ENCODE data around the gene ME3. TPM values are rescaled to one million over a fixed set of nuclear protein-coding genes. Genes with fewer than 3 reads are reported as not detected.

Gene ME3
- total RNA-seq, 6 experiments from 2014 or later: 1.9 to 8.5 (median 4.6) TPM

DNA sequence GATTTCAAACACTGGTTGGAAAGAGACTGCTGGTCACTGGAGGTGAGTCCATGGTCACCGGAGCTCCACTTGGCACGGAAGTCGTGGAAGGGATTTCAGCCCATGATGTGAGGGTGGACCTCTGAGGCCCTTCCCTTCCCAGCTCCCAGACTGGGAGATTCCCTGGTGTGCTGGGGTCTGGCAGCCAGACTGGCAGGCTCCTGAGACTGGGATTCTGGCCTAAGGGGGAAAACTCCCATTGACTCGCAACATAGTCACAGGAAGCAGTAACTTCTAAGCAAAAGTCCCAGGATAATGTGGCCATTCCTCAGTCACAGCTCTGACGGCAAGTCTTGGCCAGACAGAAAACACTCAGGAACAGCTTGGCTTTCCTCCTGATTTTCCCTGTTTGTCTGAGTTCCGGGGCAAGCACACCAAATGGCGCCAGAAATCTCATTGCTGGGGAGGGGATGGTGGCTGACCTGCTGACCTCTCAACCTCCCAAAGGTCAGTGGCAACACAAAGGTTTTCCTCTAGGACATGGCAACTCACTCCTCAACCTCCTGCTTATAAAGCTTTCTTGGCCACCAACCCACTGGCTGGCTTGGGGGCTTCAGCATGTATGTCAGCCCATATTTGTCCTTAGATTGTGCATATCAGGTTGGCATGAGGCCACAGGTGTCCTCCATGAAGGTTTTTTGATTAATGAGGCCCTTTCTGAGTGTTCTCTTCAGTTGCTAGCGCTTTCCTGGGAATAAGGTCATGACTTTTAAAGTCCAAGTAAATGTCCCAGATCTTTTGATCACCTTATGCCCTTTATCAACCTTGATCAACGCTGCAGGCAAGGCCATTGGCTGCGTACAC lies 198.2 kb downstream of the ME3 start:
- 58% methylated on average over 3 of the region's 10 CpGs for WGBS (ENCODE audit: insufficient coverage, low coverage, low lambda C conversion rate, missing lambda C conversion rate)
- TF ChIP-seq POLR2A (IDR thresholded peaks at IDR 0.05): no peak
- TF ChIP-seq, protein P1, sequence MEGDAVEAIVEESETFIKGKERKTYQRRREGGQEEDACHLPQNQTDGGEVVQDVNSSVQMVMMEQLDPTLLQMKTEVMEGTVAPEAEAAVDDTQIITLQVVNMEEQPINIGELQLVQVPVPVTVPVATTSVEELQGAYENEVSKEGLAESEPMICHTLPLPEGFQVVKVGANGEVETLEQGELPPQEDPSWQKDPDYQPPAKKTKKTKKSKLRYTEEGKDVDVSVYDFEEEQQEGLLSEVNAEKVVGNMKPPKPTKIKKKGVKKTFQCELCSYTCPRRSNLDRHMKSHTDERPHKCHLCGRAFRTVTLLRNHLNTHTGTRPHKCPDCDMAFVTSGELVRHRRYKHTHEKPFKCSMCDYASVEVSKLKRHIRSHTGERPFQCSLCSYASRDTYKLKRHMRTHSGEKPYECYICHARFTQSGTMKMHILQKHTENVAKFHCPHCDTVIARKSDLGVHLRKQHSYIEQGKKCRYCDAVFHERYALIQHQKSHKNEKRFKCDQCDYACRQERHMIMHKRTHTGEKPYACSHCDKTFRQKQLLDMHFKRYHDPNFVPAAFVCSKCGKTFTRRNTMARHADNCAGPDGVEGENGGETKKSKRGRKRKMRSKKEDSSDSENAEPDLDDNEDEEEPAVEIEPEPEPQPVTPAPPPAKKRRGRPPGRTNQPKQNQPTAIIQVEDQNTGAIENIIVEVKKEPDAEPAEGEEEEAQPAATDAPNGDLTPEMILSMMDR (IDR thresholded peaks at IDR 0.05): no peak
- H3K4me3 ChIP-seq: no peak overlapping the region
- H3K36me3 ChIP-seq: no peaks in the 10 kb centered on the region
- peaks cover 0 to 5% (median 0%) of the 10 kb centered on the region in 4 donors for H3K4me1 ChIP-seq
- peak overlapping the region in 2 of 3 donors; percentile 20 to 34 for H3K27ac ChIP-seq
- intact Hi-C loops (cut with DNase I): no loop called here
- H3K27me3 ChIP-seq: no peaks in the 10 kb centered on the region
- ATAC-seq: peak; percentile 37 to 59 (median 46)
- no peaks in the 10 kb centered on the region for H3K9me3 ChIP-seq
- DNase-seq: no peak

DNA sequence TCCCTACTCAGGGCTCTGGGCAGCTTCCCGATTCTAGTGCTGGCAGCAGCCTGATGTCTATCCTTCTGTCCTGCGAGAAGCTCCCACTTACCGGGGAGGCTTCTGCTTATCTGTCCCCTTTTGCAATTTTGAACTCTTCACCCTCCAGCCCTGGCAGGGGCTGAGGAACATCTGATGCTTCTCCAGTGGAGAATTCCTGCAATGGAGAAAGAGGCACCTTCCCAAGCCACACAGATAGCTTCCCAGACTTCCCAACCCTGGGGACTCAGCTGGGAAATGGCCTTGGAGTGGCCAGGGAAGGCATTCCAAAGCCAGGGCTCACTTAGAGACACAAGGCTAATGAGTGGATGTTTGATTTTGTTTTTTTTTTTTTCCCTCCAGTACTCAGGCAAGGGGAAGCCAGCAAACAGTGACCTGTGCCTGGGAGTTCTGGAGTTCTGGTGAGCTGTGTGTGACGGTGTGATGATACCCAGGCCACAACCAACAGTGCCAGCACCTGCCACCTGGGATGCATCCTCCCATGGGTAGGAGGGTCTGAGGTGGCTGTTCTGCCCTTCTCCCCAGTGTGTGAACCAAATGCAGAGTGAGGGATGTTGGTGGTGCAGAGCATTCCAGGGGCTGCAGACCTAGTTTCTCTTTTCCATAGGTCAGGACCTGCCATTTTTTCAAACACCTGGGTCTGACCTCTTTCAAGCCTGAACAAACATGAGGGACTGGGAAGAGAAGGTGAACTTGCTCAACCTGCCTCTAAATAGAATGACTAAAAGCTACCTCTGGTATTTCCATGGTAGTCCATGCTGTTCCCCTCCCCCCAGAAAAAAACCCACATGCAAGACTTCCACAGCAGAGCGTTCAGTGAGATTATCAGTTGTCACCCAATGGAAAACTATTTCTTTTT lies 202.7 kb downstream of the ME3 start:
- WGBS (ENCODE audit: insufficient coverage, low coverage, low lambda C conversion rate, missing lambda C conversion rate): 74% methylated on average over 3 of the region's 5 CpGs
- Histone ChIP-seq H3K27me3 (no peaks in the 10 kb centered on the region), H3K9me3 (no peaks in the 10 kb centered on the region), H3K4me3 (no peak overlapping the region), H3K36me3 (no peaks in the 10 kb centered on the region), H3K27ac (no peak overlapping the region), H3K4me1 (no peaks in the 10 kb centered on the region)
- DNase-seq: no peak
- intact Hi-C loops (cut with DNase I): no loop called here
- TF ChIP-seq, protein P1 (IDR thresholded peaks at IDR 0.05): no peak
- no peak for TF ChIP-seq POLR2A (IDR thresholded peaks at IDR 0.05)
- ATAC-seq: peak in 1 of 4 donors; percentile 11

GRCh38 chr11:86468169-86468568 lies 204.2 kb downstream of the ME3 start:
- TF ChIP-seq, protein P1 (IDR thresholded peaks at IDR 0.05): no peak
- no peak for TF ChIP-seq POLR2A (IDR thresholded peaks at IDR 0.05)
- Histone ChIP-seq H3K27me3 (no peaks in the 10 kb centered on the region), H3K27ac (no peak overlapping the region), H3K4me1 (no peaks in the 10 kb centered on the region), H3K9me3 (no peaks in the 10 kb centered on the region), H3K4me3 (no peak overlapping the region), H3K36me3 (no peaks in the 10 kb centered on the region)
- DNase-seq (no peak), ATAC-seq (no peak)
- 91% methylated on average over 1 of the region's 1 CpG for WGBS (ENCODE audit: insufficient coverage, low coverage, low lambda C conversion rate, missing lambda C conversion rate)
- intact Hi-C loops (cut with DNase I): no loop called here

DNA sequence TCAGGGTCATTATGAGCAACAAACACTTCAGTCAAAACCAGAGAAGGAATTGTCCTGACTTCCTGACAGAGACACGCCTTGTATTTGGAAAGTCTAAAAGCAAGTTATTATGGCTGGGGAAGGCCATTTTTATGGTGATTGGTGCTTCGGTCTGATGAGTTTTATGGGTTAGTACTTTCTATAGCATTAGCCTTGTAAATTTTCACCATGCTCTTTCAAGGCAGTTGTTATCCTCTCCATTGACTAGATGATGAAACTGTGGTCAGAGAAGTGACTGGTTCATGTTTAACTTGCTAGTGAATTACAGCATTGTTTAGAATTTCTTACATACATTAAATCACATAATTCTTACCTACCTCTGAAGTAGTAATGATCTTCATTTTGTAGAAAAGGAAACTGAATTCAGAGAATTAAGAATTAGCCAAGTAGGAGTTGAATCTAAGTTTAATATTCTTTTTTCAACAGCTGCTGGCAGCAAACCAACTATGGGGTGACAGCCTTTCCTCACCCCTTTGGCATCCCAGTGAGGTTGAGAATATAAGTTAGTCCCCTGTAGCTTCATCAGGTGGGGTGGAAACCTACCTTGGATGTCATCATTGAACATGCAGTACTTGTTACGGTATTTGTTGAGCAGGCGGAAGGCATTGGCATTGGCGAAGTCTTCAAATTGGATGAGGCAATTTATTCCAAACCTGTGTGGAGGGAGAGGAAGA lies 207.8 kb downstream of the ME3 start:
- no peaks in the 10 kb centered on the region for H3K36me3 ChIP-seq
- TF ChIP-seq, protein P1 (IDR thresholded peaks at IDR 0.05): no peak
- TF ChIP-seq POLR2A (IDR thresholded peaks at IDR 0.05): no peak
- intact Hi-C loops (cut with DNase I): no loop called here
- ATAC-seq (no peak), DNase-seq (no peak)
- H3K4me1 ChIP-seq: no peaks in the 10 kb centered on the region
- H3K27ac ChIP-seq: no peak overlapping the region
- H3K27me3 ChIP-seq: no peaks in the 10 kb centered on the region
- 85% methylated on average over 4 of the region's 5 CpGs for WGBS (ENCODE audit: insufficient coverage, low coverage, low lambda C conversion rate, missing lambda C conversion rate)
- H3K9me3 ChIP-seq: no peaks in the 10 kb centered on the region
- H3K4me3 ChIP-seq: no peak overlapping the region

Data from right lobe of liver (tissue), 6 donors.